Mesendoderm (in vitro differentiated cells): ENCODE measurements around the gene NAPB. TPM values are rescaled to one million over a fixed set of nuclear protein-coding genes. Genes with fewer than 3 reads are reported as not detected.

Experiments
- DNase-seq: peaks from one replicate; pipeline ENCODE4 v3.0.0; 2013
- H2AK5ac ChIP-seq: 2 replicates; pipeline ENCODE4 v1.6.1; 2013; ENCODE audit warnings: low read length, inconsistent platforms
- H2BK120ac ChIP-seq: 2 replicates; pipeline ENCODE4 v1.6.1; 2013; ENCODE audit warnings: low read depth, mild to moderate bottlenecking, low read length, moderate library complexity, mixed read lengths
- H2BK15ac ChIP-seq: replicated peaks from 2 replicates; pipeline ENCODE4 v1.6.1; 2013; ENCODE audit warnings: low read depth, mild to moderate bottlenecking, moderate library complexity
- H2BK5ac ChIP-seq: 2 replicates; pipeline ENCODE4 v1.6.1; 2013; ENCODE audit warnings: low read length, inconsistent platforms
- H3K18ac ChIP-seq: 2 replicates; pipeline ENCODE4 v1.6.1; 2013; ENCODE audit warnings: mild to moderate bottlenecking, low read length, mixed read lengths
- H3K23ac ChIP-seq: one replicate; pipeline ENCODE4 v1.6.1; 2013; ENCODE audit warnings: low read length
- H3K27ac ChIP-seq: 2 replicates; pipeline ENCODE4 v1.5.1; 2013; ENCODE audit warnings: low read depth, mild to moderate bottlenecking, inconsistent platforms, low read length, moderate library complexity
- H3K27me3 ChIP-seq: 2 replicates; pipeline ENCODE4 v1.6.1; 2013; ENCODE audit warnings: low read length, control low read depth, mild to moderate bottlenecking, inconsistent platforms; ENCODE audit not compliant: insufficient read depth, poor library complexity
- H3K36me3 ChIP-seq: 2 replicates; pipeline ENCODE4 v1.6.1; 2013; ENCODE audit warnings: low read length, inconsistent platforms; ENCODE audit not compliant: control insufficient read depth, insufficient read depth
- H3K4ac ChIP-seq: one replicate; pipeline ENCODE4 v1.6.1; 2013; ENCODE audit warnings: low read depth, mild to moderate bottlenecking, low read length, moderate library complexity
- H3K4me1 ChIP-seq: 2 replicates; pipeline ENCODE4 v1.6.1; 2013; ENCODE audit warnings: low read depth, low read length, inconsistent platforms; ENCODE audit not compliant: control insufficient read depth
- H3K4me2 ChIP-seq: 2 replicates; pipeline ENCODE4 v1.6.1; 2013; ENCODE audit warnings: low read length
- H3K4me3 ChIP-seq: 2 replicates; pipeline ENCODE4 v1.5.1; 2013; ENCODE audit warnings: mild to moderate bottlenecking, low read length
- H3K56ac ChIP-seq: one replicate; pipeline ENCODE4 v1.6.1; 2013; ENCODE audit warnings: low read length
- H3K79me1 ChIP-seq: 2 replicates; pipeline ENCODE4 v1.6.1; 2013; ENCODE audit warnings: low read length, inconsistent platforms
- H3K79me2 ChIP-seq: 2 replicates; pipeline ENCODE4 v1.6.1; 2013; ENCODE audit warnings: mild to moderate bottlenecking, low read length; ENCODE audit not compliant: control insufficient read depth, insufficient read depth
- H3K9ac ChIP-seq: 2 replicates; pipeline ENCODE4 v1.6.1; 2013; ENCODE audit warnings: low read length, inconsistent platforms
- H4K5ac ChIP-seq: one replicate; pipeline ENCODE4 v1.6.1; 2013; ENCODE audit warnings: low read length
- H4K8ac ChIP-seq: one replicate; pipeline ENCODE4 v1.6.1; 2013; ENCODE audit warnings: low read depth, mild to moderate bottlenecking, control low read depth, low read length, moderate library complexity
- WGBS: extraction: QIAGEN DNeasy Blood & Tissue Kit; methylation state at CpG from one replicate; pipeline ENCODE4 v1.1.7; 2013; ENCODE audit warnings: low lambda C conversion rate, missing lambda C conversion rate; ENCODE audit not compliant: insufficient coverage; ENCODE audit errors: extremely low coverage; 5-methylcytosine and 5-hydroxymethylcytosine counted together
- small RNA-seq: library from polyadenylated mRNA; stranded (forward); fragments of <200 nt; extraction: miRNeasy Mini kit (QIAGEN cat#:217004); gene quantifications from one replicate; pipeline ENCODE3, GENCODE V24; 2013; ENCODE audit not compliant: insufficient read depth

Gene NAPB

DNA sequence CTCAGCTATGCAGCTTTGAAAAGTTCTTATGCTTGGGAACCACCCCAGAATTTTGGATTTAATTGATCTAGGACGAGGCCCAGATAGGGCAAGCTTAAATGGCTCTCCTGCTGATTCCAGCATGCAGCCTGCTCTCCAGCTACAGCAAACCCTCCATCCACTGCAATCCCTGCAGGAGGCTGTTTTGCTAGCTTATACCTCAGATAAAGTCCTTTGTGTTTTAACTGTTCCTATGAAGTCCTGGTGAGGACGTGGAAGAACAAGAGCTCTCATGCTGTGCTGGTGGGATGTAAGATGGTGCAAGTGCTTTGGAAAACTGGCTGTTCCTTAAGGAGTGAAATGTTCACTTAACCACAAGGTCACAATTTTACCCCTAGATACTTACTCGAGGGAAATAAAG, 96.2 kb downstream of the NAPB start:
- H3K4me2 ChIP-seq: no peak overlapping the region
- H3K36me3 ChIP-seq: no peaks in the 10 kb centered on the region
- peak; percentile 63 for DNase-seq
- no peak overlapping the region for H3K23ac ChIP-seq
- H2BK120ac ChIP-seq: no peak overlapping the region
- H3K4ac ChIP-seq: no peak overlapping the region
- no peaks in the 10 kb centered on the region for H3K79me2 ChIP-seq
- no peak overlapping the region for H3K27ac ChIP-seq
- H3K79me1 ChIP-seq: no peaks in the 10 kb centered on the region
- H2BK5ac ChIP-seq: no peak overlapping the region
- H3K4me3 ChIP-seq: no peak overlapping the region
- H4K5ac ChIP-seq: no peak overlapping the region
- H4K8ac ChIP-seq: no peak overlapping the region
- H3K9ac ChIP-seq: no peak overlapping the region
- H3K18ac ChIP-seq: no peak overlapping the region
- no peaks in the 10 kb centered on the region for H3K27me3 ChIP-seq
- no peak overlapping the region for H2BK15ac ChIP-seq
- WGBS: no CpG with 5 or more reads among the region's 3 CpGs
- peaks cover 3% of the 10 kb centered on the region for H3K4me1 ChIP-seq
- H3K56ac ChIP-seq: no peak overlapping the region
- H2AK5ac ChIP-seq: no peak overlapping the region

Small RNAs within 50 kb of the gene (small RNA-seq; reads per million reads assigned to genes)
- gene RF00019 (not detected), gene RNA5SP479 (not detected)
